B cell (primary cell): ENCODE measurements around the gene CTBP2. TPM values are rescaled to one million over a fixed set of nuclear protein-coding genes. Genes with fewer than 3 reads are reported as not detected.

Experiments used
- ATAC-seq: fragments of 200-7000 bp; cut with Tn5 transposase; one replicate; pipeline ENCODE4 v1.10.0; 2021; ENCODE audit warnings: low read depth, mild to moderate bottlenecking, moderate number of reproducible peaks, moderate library complexity
- CTCF ChIA-PET: fragments of 350-600 bp; sonication (Branson Sonifier 250); formaldehyde crosslinking; loops from one replicate; lab custom pipeline; 2021; ENCODE audit warnings: antibody characterized with exemption, inconsistent platforms; lab: Charles Lee
- POLR2A ChIA-PET: fragments of 350-600 bp; sonication (Branson Sonifier 250); formaldehyde crosslinking; loops from one replicate; lab custom pipeline; 2021; ENCODE audit warnings: antibody characterized with exemption; lab: Charles Lee
- DNase-seq: peaks from one replicate; pipeline ENCODE4 v3.0.0; 2013
- H2AFZ ChIP-seq: 2 replicates; pipeline ENCODE4 v1.6.1; 2012; ENCODE audit warnings: mild to moderate bottlenecking, low read depth, low read length; ENCODE audit not compliant: insufficient read depth, poor library complexity, severe bottlenecking
- H3K27ac ChIP-seq, 2 donors: 1 replicate in 1 of 2; 2 replicates in 1 of 2; pipeline ENCODE4 v1.5.1; 2012 to 2013; ENCODE audit warnings: low read length in 2 of 2, mild to moderate bottlenecking in 2 of 2, moderate library complexity in 1 of 2
- H3K27me3 ChIP-seq, 4 experiments: fragments of 200-600 bp in 1 of 4; sonication (generic) in 1 of 4; replicated peaks in 1 of 4; 1 replicate in 2 of 4; 2 replicates in 2 of 4; pipeline versions ENCODE4 v1.6.1 to v1.7.0; 2013 to 2016; ENCODE audit warnings: low read length in 3 of 4, mild to moderate bottlenecking in 2 of 4, mixed read lengths in 1 of 4, moderate library complexity in 1 of 4; ENCODE audit not compliant: insufficient read depth in 4 of 4, control insufficient read depth in 3 of 4; ENCODE audit errors: control extremely low read depth in 1 of 4
- H3K36me3 ChIP-seq, 2 experiments: replicated peaks in 1 of 2; 1 replicate in 1 of 2; 2 replicates in 1 of 2; pipeline versions ENCODE4 v1.6.1 to v1.7.1; 2013; ENCODE audit warnings: low read length in 1 of 2; ENCODE audit not compliant: insufficient read depth in 2 of 2, control insufficient read depth in 1 of 2; ENCODE audit errors: control extremely low read depth in 1 of 2, extremely low read depth in 1 of 2
- H3K4me1 ChIP-seq, 2 donors: fragments of 200-600 bp in 1 of 2; sonication (generic) in 1 of 2; 1 replicate in 1 of 2; 2 replicates in 1 of 2; pipeline versions ENCODE4 v1.5.1 to v1.6.1; 2013 to 2017; ENCODE audit warnings: low read length in 2 of 2; ENCODE audit not compliant: control insufficient read depth in 2 of 2, insufficient read depth in 2 of 2
- H3K4me2 ChIP-seq: replicated peaks from 2 replicates; pipeline ENCODE3; 2012; ENCODE audit warnings: mild to moderate bottlenecking, low read depth, low read length; ENCODE audit not compliant: poor library complexity, severe bottlenecking
- H3K4me3 ChIP-seq, 5 experiments: fragments of 200-600 bp in 1 of 5; sonication (generic) in 1 of 5; 1 replicate in 3 of 5; 2 replicates in 2 of 5; pipeline versions ENCODE4 v1.5.1 to v1.7.0; 2011 to 2016; ENCODE audit warnings: low read length in 4 of 5, mild to moderate bottlenecking in 4 of 5, low read depth in 2 of 5, control low read depth in 1 of 5, moderate library complexity in 1 of 5; ENCODE audit not compliant: insufficient read depth in 1 of 5; ENCODE audit errors: control extremely low read depth in 1 of 5, extremely low read depth in 1 of 5
- H3K79me2 ChIP-seq: fragments of 200-600 bp; sonication (generic); one replicate; pipeline ENCODE4 v1.6.0; 2016; ENCODE audit warnings: low read length; ENCODE audit not compliant: control insufficient read depth, insufficient read depth
- H3K9ac ChIP-seq: fragments of 200-600 bp; sonication (generic); 2 replicates; pipeline ENCODE4 v1.6.1; 2017; ENCODE audit warnings: mild to moderate bottlenecking, low read length, moderate library complexity
- H3K9me3 ChIP-seq, 3 donors: one replicate each; pipeline versions ENCODE4 v1.6.1 to v1.7.1; 2013; ENCODE audit warnings: low read length in 2 of 3; ENCODE audit not compliant: control insufficient read depth in 2 of 3, insufficient read depth in 1 of 3; ENCODE audit errors: control extremely low read depth in 1 of 3
- H4K20me1 ChIP-seq: 2 replicates; pipeline ENCODE4 v1.6.0; 2012; ENCODE audit warnings: mild to moderate bottlenecking, low read length; ENCODE audit not compliant: insufficient read depth, control insufficient read depth, poor library complexity, severe bottlenecking
- H3K27ac Mint-ChIP-seq: one replicate; pipeline ENCODE4 v1.8.0; 2021; ENCODE audit warnings: mixed read lengths
- H3K27me3 Mint-ChIP-seq: one replicate; pipeline ENCODE4 v1.8.0; 2021; ENCODE audit warnings: mixed read lengths
- H3K4me1 Mint-ChIP-seq: one replicate; pipeline ENCODE4 v1.8.0; 2021; ENCODE audit warnings: mixed read lengths
- H3K4me3 Mint-ChIP-seq: one replicate; pipeline ENCODE4 v1.8.0; 2021; ENCODE audit warnings: mixed read lengths
- H3K9me3 Mint-ChIP-seq: one replicate; pipeline ENCODE4 v1.8.0; 2022; ENCODE audit warnings: mixed read lengths; ENCODE audit not compliant: insufficient read depth
- EZH2 ChIP-seq: IDR thresholded peaks from 2 replicates; pipeline ENCODE4 v1.6.1; 2012; ENCODE audit warnings: borderline replicate concordance, low read depth, mild to moderate bottlenecking, moderate library complexity, low read length; ENCODE audit not compliant: insufficient read depth, poor library complexity, severe bottlenecking
- WGBS: methylation state at CpG from one replicate; pipeline ENCODE4 v1.1.5; 2013; ENCODE audit warnings: missing lambda C conversion rate; ENCODE audit not compliant: insufficient coverage; 5-methylcytosine and 5-hydroxymethylcytosine counted together
- intact Hi-C: fragments of 100-400 bp; cut with micrococcal nuclease; formaldehyde crosslinking; loops from one replicate; pipeline ENCODE4 v1.10.0; 2022
- polyA plus RNA-seq: library from polyadenylated mRNA; depleted of rRNA; stranded (reverse); fragments of >200 nt; gene quantifications from 2 replicates; pipeline ENCODE4 v1.2.3, GENCODE V29; 2012
- total RNA-seq, 2 donors: library from RNA; stranded (reverse); fragments of 120-200 nt in 1 of 2; gene quantifications; 1 replicate in 1 of 2; 2 replicates in 1 of 2; pipeline versions ENCODE4 v1.2.3 to v1.2.4, GENCODE V29; 2013 to 2022
- TF ChIP-seq, protein P1 (sequence below): fragments of 200-600 bp; IDR thresholded peaks from one replicate; pipeline ENCODE4 v1.8.0; 2022; ENCODE audit warnings: antibody characterized with exemption, mild to moderate bottlenecking

The CTBP2 gene
- total and polyA plus RNA-seq, 2 donors (not counting 1 experiment from before 2014, with no cell fraction given), result 0.39 to 0.85 TPM

DNA sequence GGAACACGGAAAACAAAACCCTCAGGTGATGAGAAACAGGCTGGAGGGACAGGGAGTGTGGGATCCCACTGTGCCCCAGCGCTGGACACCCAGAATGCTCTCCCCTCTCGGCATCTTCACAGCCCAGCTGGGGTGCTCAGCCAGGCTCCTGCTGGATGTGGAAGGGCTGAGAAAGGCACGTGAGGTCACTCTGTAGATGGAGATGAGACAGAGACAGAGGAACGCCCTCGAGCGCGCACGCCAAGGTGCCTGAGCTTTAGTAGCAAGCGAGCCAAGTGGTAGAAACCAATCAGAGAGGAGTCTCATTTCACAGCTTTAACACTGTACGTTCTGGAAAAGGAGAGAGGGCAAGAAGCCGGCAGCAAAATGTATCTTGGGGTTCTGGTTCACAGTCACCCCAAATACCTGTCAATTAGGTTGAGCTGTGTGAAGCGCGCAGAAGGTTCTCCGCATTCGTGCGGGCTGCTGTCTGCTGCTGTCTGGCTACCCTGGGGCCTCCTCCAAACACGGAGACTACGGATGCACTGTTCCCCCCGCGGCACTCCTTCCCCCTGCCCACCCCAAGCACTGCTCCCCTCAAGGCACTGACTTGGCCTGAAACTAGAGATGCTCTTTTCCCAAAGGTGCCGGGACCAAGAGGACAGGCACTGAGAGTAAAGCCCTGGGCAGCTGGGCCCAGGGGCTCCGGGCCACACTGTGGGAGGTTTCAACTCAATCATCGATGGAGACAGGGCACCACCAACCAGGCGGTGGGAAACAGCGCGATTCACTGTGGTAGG lies 127.0 kb downstream of the CTBP2 start:
- Histone ChIP-seq H3K9me3 (no peaks in the 10 kb centered on the region), H3K4me3 (no peak overlapping the region), H3K27me3 (peaks cover 0 to 4% (median 0%) of the 10 kb centered on the region in 4 experiments), H3K79me2 (no peaks in the 10 kb centered on the region), H3K4me1 (no peaks in the 10 kb centered on the region), H3K27ac (no peak overlapping the region), H4K20me1 (no peaks in the 10 kb centered on the region), H3K4me2 (no peak overlapping the region), H3K36me3 (no peaks in the 10 kb centered on the region), H3K9ac (no peak overlapping the region), H2AFZ (no peak overlapping the region)
- DNase-seq (no peak), ATAC-seq (no peak)
- H3K4me3 Mint-ChIP-seq, result no peak overlapping the region
- intact Hi-C loops, result no loop called here
- ChIA-PET CTCF (no interaction called here), POLR2A (no interaction called here)
- WGBS, result 90% methylated on average over 24 of the region's 27 CpGs
- H3K27ac Mint-ChIP-seq, result no peak overlapping the region
- no peak for TF ChIP-seq EZH2
- no peaks in the 10 kb centered on the region for H3K9me3 Mint-ChIP-seq
- H3K27me3 Mint-ChIP-seq, result peaks cover 35% of the 10 kb centered on the region
- no peaks in the 10 kb centered on the region for H3K4me1 Mint-ChIP-seq

DNA sequence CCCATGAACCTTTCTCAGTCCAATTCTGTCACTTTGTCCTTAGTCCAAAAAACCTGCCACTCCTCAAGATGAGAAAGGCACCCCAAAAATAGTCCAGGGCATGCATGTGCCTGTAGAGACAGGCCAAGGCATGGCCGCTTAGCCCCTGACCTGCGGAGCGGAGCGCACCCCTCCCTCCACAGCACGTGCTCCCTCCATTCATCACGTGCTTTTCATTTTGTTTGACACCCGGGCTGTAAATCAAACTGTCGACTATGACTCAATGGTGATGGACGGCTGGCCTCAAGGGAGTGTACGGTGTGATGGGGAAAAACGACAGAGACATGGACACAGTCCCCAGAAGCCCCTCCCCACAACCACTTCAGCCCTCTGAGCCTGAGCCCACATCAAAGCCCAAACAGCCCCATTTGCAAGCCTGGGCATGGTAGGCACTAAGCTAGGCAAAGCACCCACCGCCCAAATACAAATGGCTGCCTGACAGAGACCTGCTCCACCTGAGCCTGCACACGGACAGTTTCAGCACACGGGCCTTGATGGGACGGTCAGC lies 127.8 kb downstream of the CTBP2 start:
- H3K4me3 ChIP-seq, result no peak overlapping the region
- no peaks in the 10 kb centered on the region for H3K4me1 ChIP-seq
- H3K9me3 ChIP-seq, result no peaks in the 10 kb centered on the region
- no peak for ATAC-seq
- no peaks in the 10 kb centered on the region for H4K20me1 ChIP-seq
- no peak for DNase-seq
- no peak overlapping the region for H3K27ac ChIP-seq
- intact Hi-C loops, result no loop called here
- no peaks in the 10 kb centered on the region for H3K4me1 Mint-ChIP-seq
- H3K4me3 Mint-ChIP-seq, result no peak overlapping the region
- H3K4me2 ChIP-seq, result no peak overlapping the region
- H3K27me3 Mint-ChIP-seq, result peaks cover 39% of the 10 kb centered on the region
- H3K9me3 Mint-ChIP-seq, result no peaks in the 10 kb centered on the region
- H3K36me3 ChIP-seq, result no peaks in the 10 kb centered on the region
- H3K79me2 ChIP-seq, result no peaks in the 10 kb centered on the region
- no peak overlapping the region for H3K27ac Mint-ChIP-seq
- 96% methylated on average over 8 of the region's 15 CpGs for WGBS
- H3K9ac ChIP-seq, result no peak overlapping the region
- H3K27me3 ChIP-seq, result peaks cover 0 to 7% (median 0%) of the 10 kb centered on the region in 4 experiments
- TF ChIP-seq, protein P1, sequence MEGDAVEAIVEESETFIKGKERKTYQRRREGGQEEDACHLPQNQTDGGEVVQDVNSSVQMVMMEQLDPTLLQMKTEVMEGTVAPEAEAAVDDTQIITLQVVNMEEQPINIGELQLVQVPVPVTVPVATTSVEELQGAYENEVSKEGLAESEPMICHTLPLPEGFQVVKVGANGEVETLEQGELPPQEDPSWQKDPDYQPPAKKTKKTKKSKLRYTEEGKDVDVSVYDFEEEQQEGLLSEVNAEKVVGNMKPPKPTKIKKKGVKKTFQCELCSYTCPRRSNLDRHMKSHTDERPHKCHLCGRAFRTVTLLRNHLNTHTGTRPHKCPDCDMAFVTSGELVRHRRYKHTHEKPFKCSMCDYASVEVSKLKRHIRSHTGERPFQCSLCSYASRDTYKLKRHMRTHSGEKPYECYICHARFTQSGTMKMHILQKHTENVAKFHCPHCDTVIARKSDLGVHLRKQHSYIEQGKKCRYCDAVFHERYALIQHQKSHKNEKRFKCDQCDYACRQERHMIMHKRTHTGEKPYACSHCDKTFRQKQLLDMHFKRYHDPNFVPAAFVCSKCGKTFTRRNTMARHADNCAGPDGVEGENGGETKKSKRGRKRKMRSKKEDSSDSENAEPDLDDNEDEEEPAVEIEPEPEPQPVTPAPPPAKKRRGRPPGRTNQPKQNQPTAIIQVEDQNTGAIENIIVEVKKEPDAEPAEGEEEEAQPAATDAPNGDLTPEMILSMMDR, result no peak
- TF ChIP-seq EZH2, result no peak
- ChIA-PET POLR2A (no interaction called here), CTCF (no interaction called here)
- no peak overlapping the region for H2AFZ ChIP-seq
